NCI-H2081 (cell line): ENCODE measurements around the gene AP4S1.
"Not testable (repeated sequence)": the region's sequence is repeated elsewhere in the genome, so short reads cannot be mapped to it uniquely, and the experiment has no call there.

ENCODE experiments used
- DNase-seq, 2 experiments: peaks; one replicate each; lab custom pipeline; 2025; lab: John Stamatoyannopoulos, UW

AP4S1 gene

DNA sequence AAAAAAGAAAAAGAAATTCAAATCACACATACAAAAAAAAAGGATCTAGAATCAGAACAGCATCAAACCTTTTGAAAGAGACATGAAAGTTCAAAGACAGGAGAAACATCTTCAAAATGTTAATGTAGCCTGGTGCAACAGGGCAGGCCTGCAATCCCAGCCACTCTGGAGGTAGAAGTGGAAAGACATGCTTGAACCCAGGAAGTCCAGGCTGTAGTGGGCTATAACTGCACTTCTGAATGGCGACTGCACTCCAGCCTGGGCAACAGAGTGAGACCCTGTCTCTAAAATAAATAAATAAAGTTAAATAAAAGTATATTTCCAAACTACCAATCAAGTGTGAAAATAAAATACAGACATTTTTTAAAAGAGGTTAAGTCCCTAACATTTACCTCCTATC lies 18.7 kb upstream of the AP4S1 start:
- no peak for DNase-seq

DNA sequence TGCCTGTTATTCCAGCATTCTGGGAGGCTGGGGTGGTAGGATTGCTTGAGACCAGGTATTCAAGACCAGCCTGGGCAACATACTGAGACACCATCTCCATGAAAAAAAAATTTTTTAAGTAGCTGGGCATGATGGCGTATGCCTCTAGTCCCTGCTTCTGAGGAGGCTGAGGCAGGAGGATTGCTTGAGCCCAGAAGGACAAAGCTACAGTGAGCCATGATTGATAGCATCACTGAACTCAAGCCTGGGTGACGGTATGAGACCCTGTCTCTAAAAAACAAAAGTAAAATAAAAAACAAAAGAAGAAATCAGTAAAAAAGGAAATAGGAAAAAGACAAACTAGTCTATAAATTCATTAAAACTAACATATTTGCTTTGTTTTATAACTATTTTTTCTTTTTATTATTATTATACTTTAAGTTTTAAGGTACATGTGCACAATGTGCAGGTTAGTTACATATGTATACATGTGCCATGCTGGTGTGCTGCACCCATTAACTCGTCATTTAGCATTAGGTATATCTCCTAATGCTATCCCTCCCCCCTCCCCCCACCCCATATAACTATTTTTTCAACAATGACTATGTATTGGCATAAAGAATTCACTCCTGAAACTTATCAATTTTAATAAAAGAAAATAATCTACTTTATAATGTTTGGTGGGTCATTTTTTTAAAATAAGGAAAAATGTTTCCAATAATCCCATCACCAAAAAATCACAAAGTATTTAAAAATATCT lies 15.4 kb upstream of the AP4S1 start:
- no peak for DNase-seq

DNA sequence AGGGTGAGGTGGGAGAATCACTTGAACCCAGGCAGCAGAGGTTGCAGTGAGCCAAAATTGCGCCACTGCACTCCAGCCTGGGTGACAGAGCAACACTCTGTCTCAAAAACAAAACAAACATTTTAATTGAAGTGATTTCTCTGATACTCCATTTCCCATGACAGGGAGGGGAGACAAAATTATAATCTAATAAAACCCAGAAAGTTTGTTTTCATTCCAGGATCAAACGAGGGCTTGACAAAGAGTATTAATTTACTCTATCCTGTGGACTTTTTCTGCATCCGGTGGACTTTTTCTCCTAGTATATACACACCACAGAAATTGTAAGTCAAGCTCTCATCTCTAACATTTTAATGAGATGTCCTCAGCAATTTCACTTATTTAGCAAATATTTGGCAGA lies 14.5 kb upstream of the AP4S1 start:
- DNase-seq = no peak

DNA sequence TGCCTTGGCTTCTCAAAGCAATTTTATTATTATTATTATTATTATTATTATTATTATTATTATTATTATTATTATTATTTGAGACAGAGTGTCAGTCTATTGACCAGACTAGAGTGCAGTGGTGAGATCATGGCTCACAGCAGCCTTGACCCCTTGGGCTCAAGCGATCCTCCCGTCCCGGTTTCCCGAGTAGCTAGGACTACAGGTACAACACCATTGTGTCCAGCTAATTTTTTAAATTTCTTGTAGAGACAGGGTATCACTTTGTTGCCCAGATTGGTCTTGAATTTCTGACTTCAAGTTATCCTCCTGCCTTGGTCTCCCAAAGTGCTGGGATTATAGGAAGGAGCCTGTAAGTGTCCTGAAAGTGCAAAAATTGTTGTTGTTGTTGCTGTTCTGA lies 11.6 kb upstream of the AP4S1 start:
- no peak for DNase-seq

DNA sequence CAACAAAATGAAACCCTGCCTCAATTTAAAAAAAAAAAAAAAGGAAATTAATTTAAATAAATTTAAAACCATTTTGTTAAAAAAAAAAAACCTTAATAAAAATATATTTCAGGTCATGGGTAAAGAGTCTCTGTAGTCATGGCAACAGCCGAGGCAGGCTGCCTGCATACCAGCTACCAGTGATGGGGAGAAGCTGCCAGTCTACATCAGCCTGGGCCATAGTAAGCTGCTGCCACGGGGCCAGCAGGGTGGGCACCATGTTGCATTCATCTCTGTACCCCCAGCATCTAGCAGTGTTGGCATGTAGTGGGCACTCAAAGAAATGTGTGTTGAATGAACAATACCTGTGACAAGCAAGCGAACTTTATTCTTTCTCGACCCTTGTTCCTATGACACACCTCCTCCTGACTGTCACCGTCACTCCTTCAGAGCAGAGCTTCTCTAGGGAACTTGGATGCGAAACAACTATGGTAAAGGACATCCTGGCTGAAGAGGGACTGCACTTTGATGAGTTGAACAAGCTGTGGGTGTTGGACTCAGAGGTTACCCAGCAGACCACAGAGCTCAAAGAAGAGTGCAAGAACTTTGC lies 7.3 kb upstream of the AP4S1 start:
- no peak for DNase-seq

DNA sequence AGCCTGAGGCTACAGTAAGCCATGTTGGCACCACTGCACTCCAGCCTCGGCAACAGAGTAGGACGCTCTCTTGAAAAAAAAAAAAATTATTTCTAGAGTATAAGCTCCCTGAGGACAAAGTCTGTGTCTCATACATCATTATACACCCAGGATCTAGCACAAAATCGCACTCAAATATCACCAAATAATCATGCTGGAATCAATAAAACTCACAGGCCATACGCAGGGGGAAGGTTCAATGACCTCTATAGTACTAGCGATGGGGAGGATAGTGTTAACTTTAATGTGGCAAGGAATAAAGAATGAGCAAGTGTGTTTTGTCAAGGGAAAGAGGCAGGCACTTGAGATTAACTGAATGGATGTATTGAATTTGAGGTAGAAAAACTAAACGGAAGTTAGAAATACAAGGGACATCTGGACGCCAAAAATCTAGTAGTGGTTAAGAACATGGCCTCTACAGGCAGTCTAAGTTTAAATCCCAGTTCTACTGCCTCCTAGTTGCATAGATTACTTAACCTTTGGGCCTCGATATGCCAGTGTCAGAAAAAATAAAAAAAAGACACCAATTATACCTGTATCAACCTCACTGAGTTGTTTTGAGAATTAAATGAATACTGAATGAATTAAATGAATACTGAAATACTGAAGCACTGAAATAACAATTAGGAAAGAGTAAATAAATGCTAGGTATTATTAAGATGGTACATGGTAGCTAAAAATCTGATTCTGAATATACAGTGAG lies 4.4 kb upstream of the AP4S1 start:
- no peak for DNase-seq

DNA sequence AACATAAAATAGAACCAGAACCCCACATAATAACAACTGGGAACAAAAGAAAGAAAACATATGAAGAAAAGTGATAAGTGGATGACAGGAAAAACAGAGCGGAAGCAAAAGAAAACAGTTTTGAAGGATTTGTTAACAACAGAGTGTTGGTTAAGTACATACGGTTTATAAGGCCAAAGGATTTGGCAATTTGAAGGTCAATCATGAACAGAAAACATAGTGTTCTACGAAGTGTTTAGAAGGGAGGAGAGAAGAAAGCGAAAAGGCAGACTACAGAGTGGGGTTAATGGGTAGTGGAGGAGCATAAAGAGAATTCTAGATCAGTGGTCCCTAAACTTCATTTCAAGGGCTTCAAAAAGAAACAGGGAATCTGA lies 3.9 kb upstream of the AP4S1 start:
- DNase-seq = no peak

DNA sequence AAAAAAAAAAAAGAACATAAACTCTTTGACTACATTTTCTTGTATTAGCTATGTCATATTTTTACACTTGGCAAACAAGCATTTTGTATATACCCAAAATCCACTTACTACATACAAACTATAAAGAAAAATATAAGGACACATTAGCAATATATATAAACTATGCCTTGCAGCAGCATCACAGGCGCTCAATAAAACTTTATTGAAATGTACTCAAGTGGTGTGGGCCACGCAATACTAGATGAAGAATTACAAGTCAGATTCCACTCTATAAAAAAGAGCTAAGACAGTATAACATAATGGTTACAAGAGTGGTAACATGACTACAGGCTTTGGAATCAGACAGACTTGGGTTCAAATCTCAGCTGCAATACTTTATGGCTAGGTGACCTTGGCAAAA lies 3.1 kb upstream of the AP4S1 start:
- DNase-seq = no peak

DNA sequence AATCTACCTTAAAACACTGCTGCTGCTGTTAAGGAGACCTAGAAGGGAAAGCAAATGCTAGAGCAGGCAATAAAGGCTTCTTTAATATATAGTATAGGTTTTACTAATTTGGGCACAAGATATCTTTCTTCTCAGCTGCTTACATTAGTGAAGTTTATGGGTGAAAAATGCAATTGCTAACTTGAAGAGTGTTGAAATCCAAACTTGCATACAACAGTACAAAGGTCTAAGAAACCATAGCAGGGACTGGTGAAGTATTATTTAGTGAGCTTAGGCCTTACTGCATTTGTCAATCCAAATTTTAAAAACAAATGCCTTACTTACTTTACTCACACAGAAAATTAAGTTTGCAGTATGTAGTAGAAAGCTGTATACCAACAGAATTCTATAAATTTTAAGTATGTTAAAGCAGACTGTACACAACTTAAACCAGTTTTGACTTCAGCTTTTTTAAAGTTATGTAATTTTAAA lies 1.4 kb upstream of the AP4S1 start:
- no peak for DNase-seq

DNA sequence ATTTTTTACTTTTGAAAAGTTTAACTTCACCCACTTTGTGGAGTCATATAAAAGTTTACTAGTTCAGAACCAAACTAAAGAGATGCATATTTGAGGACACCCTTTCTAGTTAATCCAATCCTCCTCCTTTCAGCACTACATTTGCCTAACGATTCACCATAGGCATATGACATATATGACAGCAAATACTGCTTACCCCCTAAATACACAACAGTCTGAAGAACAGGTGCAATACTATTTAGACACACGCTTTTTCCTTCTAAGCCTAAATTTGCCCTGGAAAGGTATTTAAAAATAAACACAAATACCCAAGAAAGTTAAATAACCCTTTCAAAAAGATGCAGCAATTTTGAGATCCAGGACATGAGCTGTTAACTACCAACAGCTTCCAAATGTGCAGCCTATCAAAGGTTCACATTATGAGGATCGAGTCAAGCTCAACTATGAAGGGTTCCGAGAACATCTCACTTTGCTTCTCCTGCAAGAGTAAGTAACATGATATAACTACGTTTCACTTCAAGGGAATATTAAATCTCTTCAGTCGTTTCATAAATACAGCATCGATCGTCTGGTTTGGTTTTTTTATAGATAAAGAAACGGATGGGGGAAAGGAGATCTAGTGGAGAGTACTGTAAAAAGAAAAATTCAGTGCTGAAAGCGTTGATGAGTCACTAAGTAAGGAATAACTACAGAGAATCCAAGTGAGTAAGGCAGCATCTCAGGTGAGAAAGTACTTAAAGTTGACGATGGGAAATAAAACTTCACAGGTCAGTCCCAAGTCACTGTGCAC lies 677 bp upstream of the AP4S1 start:
- DNase-seq = no peak

DNA sequence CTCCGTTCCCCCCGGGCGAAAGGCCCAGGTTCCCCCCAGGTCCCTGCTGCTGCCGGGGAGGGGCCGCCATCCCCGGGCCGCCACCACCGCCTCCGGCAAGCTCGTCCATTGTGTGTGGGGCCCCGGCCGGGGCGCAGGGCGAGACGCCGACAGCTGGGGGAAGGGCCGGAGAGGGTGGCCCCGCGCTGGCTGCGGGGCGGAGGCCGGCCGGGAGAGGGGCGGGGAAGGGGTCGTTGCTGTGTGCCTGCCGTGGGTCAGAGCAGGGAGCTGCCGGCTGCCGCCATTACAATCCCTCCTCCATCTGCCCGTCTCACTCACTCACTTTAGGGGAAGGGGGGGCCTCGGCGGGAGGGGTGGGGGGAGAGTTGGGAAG lies 614 bp downstream of the AP4S1 start, which contains the start of gene STRN3:
Gene STRN3 (minus strand): TSS at position 303 of the 373 bp plus-strand sequence. CDS start 194 bp downstream, at position 109.
- no peak for DNase-seq

DNA sequence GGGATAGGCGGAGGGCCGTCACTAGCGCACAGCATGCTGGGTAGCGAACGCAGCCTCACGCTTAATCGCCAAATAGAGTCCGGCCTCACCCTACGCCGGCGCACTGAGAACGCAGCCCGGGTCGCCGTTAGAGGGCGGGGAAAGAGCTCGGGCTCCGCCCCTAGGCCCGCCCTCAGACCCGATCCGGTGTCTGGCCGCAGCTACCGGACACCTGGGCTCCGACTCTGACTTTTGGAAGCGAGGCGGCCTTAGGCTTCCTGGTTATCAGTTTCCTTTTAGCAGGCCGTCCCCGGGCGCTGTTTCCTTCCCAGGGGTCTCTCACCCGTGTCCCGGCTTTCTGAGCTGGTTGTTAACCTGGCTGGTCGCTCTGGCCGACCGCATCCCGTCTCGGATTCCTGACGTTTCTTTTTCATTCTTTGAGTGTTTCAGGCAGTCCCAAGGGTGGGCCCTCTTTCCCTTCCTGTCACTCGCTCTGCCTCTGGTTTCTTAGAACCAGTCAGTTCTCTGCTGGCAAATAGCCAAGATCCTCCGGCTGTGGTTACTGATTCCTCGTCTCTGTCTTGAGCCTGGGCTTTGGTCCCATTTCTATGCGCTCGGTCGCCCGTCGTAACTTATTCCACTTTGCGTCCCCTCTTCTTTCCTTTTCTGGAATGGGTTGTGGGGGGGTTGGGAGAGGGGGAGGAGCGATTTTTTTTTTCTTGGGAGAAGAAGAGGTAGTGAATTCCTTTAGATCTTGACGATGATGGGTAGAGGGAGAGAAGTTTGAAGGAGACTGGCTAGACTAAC lies 1.2 kb downstream of the AP4S1 start:
- DNase-seq = peak; percentile 95 to 96

DNA sequence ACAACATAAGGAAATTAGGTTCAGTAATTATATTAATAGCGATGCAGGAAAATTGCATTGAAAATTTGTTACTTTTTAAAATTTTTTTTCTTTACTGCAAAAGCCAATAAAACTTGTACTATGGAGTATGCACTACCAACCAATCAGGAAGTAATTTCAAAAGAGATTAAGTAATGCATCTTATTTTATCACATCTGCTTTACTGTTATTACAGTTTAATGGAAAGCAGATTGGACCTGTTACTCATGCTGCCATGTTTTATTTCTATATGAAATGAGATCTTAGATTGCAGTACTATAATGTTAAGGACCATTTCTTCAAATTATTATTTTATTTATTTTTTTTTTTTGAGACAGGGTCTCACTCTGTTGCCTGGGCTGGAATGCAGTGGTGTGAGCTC lies 2.4 kb downstream of the AP4S1 start:
- no peak for DNase-seq

DNA sequence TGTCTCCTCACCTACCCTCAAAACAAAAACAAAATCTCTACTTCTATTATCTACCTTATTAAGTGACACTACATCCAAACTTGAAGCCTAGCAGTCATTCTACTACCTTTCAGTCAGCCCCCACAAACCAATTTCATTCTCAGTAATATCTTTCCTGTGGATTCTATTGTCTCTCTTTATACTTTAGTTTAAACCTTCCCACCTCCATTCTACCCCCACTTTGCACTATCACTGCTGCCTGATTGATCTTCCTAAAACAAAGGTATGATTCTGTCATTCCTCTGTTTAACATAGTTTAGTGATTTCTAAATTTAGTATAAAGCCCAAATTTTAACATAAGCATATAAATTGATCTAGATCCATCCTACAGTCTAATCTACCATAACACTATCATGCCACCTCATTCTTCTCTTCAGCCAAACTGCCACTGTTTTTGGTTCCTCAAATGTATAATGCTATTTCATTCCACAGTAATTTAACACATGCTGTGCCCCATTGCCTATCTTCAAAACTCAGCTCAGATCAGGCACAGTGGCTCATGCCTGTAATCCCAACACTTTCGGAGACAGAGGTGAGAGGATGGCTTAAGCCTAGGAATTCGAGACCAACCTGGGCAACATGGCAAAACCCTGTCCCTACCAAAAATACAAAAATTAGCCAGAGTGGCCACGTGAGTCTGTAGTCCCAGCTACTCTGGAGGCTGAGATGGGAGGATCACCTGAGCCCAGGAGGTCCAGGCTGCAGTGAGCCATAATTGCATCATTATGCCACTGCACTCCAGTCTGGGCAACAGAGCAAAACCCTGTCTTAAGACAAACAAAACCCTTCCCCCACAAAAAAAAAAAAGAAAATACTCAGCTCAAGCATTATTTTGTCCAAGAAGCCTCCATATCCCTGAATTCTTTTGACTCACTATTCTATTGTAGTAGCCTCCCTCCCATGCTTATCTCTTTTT lies 3.8 kb downstream of the AP4S1 start:
- DNase-seq = no peak

DNA sequence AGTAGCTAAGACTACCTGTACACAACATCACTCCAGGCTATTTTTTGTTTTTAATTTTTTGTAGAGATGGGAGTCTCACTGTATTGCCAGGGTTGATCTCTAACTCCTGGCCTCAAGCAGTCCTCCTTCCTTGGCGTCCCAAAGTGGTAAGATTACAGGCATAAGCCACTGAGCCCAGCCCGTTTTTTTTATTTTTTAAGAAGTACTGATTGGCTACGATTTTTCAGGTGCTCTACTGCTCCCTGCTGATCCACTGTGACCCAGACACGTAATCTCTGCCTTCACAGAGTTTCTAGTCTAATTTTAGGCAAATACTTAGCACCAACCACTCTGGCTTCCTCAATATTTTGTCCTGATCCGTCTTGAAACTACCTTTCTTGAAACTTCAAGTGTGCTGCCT lies 5.0 kb downstream of the AP4S1 start:
- no peak for DNase-seq

DNA sequence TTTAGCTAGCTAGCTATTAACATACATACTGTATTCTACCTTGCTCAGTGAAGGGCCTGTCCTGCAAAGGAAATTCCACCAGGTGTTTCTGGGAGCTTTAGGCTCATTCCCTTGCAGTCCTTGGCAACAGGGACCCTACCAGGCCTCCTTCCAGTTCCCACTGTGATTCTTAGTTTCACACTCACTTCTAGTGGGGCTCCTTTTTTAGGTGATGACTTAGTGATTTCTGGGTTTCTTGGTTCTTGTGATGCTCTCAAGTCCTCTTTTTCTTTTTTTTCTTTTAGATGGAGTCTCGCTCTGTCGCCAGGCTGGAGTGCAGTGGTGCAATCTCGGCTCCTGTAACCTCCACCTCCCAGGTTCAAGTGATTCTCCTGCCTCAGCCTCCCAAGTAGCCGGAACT lies 11.1 kb downstream of the AP4S1 start:
- no peak for DNase-seq

DNA sequence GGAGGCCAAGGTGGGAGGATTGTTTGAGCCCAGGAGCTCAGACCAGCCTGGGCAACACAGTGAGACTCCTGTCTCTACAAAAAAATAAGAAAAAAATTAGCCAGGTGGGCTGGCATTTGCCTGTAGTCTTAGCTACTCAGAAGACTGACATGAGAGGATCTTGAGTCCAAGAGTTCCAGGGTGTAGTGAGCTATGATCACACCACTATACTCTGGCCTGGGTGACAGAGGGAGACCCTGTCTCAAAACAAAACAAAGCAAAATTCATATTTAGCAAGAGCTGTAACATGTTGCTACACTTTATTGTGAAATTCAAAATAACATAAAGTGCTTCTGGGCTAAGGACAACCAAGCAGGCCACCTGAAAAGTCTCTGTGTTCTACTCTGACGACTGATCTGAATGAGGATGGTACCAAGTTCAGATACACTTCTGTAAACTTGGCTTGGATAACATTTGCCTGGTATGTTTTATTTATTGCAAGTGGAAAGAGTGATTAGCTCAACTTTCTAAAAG lies 12.3 kb downstream of the AP4S1 start:
- no peak for DNase-seq

DNA sequence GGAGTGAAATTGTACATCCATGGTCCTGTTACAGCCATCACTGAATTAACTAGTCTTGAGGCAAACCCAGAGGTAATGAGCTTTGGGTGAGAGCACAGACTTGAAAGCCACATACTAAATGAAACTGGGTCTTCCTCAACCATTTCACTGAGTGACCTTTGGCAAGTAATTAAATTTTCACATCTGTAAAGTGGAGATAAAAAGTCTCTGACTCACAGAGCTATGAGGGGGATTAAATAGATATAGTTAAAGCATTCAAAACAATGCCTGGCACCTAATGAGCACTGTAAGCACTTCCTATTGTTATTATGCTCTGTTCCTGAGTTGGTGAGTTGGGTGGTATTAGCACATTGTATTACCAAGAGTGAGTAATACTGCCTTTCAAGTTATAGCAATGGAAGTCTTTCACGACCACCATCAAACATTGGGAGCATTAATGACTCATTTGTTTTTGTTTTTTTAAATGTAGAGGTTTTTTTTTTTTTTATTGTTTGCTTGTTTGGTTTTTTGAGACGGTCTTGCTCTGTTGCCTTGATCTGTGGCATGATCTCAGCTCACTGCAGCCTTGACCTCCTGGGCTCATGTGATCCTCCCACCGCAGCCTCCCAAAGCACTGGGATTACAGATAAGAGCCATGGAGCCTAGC lies 13.2 kb downstream of the AP4S1 start:
- no peak for DNase-seq

DNA sequence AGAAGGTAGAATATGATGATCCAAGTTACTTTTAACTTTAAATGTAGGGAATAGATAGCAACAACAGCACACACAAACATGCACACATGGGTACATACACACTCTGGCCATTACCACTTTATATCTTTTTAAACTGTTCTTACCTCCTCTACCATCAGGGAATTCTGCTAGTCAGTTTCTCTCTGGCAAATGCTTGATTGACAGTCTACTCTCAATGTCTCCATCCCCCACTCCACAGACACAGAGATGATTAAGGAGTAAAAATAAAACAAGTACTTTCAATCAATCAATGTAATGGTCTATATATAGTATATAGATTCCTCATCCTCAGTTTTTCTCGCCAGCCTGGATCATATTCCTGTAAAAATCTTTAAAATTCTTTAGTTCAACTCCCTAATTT lies 16.9 kb downstream of the AP4S1 start:
- DNase-seq = no peak

DNA sequence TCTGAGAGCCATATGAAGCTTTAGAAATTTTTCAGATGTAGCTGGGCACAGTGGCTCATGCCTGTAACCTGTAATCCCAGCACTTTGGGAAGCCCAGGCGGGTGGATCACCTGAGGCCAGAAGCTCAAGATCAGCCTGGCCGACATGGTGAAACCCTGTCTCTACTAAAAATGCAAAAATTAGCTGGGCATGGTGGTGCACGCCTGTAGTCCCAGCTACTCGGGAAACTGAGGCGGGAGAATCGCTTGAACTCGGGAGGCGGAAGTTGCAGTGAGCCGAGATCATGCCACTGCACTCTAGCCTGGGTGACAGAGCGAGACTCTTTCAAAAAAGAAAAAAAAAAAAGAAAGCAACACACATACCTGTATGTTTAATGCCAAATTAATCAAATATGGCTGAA lies 17.4 kb downstream of the AP4S1 start:
- DNase-seq = not testable (repeated sequence)
